Psoas muscle (tissue), 8 donors: ENCODE results near the gene METTL25B. TPM values are rescaled to one million over a fixed set of nuclear protein-coding genes. Genes with fewer than 3 reads are reported as not detected.

ENCODE experiments used
- ATAC-seq, 4 donors: fragments of 200-7000 bp; cut with Tn5 transposase; one replicate each; pipeline ENCODE4 v1.9.1; 2020; ENCODE audit warnings: moderate library complexity in 3 of 4, mild to moderate bottlenecking in 2 of 4
- DNase-seq, 2 donors: peaks; one replicate each; pipeline ENCODE4 v3.0.0-alpha.2; 2020
- H3K27ac ChIP-seq: fragments of 200-600 bp; one replicate; pipeline ENCODE4 v1.8.0; 2022
- H3K27me3 ChIP-seq, 3 donors: fragments of 200-600 bp in 1 of 3; one replicate each; pipeline versions ENCODE4 v1.6.1 to v1.8.0; 2013 to 2022; ENCODE audit warnings: low read length in 2 of 3, mild to moderate bottlenecking in 2 of 3, moderate library complexity in 1 of 3; ENCODE audit not compliant: insufficient read depth in 3 of 3
- H3K36me3 ChIP-seq, 2 donors: fragments of 200-600 bp in 1 of 2; one replicate each; pipeline versions ENCODE4 v1.6.1 to v1.8.0; 2013 to 2022; ENCODE audit warnings: low read depth in 1 of 2, mild to moderate bottlenecking in 1 of 2, moderate library complexity in 1 of 2; ENCODE audit not compliant: insufficient read depth in 1 of 2
- H3K4me1 ChIP-seq: fragments of 200-600 bp; one replicate; pipeline ENCODE4 v1.8.0; 2022
- H3K4me3 ChIP-seq: fragments of 200-600 bp; one replicate; pipeline ENCODE4 v1.8.0; 2022; ENCODE audit warnings: mild to moderate bottlenecking
- H3K9me3 ChIP-seq: fragments of 200-600 bp; one replicate; pipeline ENCODE4 v1.8.0; 2022
- CTCF ChIP-seq: fragments of 200-600 bp; IDR thresholded peaks from one replicate; pipeline ENCODE4 v1.8.0; 2022; ENCODE audit warnings: antibody characterized with exemption
- WGBS, 3 donors: extraction: QIAGEN DNeasy Blood & Tissue Kit; methylation state at CpG; one replicate each; pipeline versions ENCODE4 v1.1.6 to v1.1.7; 2013; 5-methylcytosine and 5-hydroxymethylcytosine counted together
- intact Hi-C, 2 donors: fragments of 100-400 bp; cut with DNase I; formaldehyde crosslinking; loops; one replicate each; pipeline versions ENCODE4 v1.11.0 to v1.14.2; 2022
- polyA plus RNA-seq, 3 donors: library from polyadenylated mRNA; stranded (reverse); fragments of 200-250 nt; gene quantifications; one replicate each; pipeline ENCODE4 v1.2.3, GENCODE V29; 2013
- total RNA-seq, 4 donors: library from RNA; stranded (reverse); fragmentation: NEBNext Ultra II Directional in 2 of 4; extraction: Animal tissue kit (Norgen Biotek cat#: 25700) in 2 of 4; gene quantifications; one replicate each; pipeline versions ENCODE4 v1.2.1 to v1.2.4, GENCODE V29; 2021 to 2023
- donor health status: healthy with polysubstance abuse.
- donor health status: DM: no; HTN: no; CAD: no; lungs with moderate emphysema.
- donor health status: Bipolar disorder and iron deficiency.
- donor health status: healthy.
- donor health status: DM: yes; HTN: yes; CAD: no.
- donor health status: DM: no; HTN: no; CAD: no.
- donor health status: DM: no; HTN: no; CAD: no.
- donor health status: DM: yes; HTN: yes; CAD: no.

The METTL25B gene
- total and polyA plus RNA-seq, 7 donors: 18.5 to 32.1 (median 27.0) TPM

DNA sequence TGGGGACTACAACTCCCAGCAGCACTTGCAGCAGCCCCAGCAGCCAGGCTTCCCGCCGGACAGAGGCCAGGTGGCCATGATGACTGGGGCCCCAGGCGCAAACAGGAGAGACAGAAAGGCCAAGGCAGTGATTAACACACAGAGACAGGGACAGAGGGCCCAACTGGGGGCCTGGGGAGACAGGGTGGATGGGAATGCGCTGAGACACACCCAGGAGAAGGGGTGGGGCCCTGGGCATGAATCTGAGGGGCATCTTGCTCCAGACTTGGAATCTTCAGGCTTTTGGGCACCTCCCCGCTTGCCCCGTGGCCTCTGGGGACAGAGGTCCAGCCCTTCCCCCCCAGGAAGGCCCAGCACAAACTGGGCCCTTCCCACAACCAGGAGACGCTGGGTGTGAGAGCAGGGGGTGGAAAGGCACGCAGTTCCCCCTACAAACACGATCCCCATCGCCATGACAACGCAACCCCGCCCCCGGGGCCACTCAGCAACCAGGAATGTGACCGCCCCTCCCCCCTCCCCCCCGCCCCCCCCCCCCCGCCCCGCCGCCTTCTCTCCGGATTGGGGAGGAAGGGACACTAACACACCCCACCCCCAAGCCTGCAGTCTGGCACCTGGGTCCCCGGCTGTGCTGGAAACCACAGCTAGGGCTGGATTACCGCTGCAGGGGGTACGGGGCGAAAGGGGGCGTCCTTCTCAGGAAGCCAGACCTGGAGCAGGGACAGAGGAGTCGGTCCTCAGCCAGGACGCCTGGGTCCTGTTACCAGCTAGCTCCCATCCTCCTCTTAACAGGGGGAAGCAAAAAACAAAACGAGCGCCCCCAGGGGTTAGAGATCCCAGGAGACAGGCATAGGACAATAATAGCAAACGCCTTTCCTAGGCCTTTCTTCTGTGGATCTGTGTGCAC, 18.7 kb downstream of the METTL25B start:
- ATAC-seq: peak; percentile 65 to 77 (median 70)
- WGBS, 3 donors: 0 to 2% (median 1%) methylated on average over 23 to 24 of the region's 29 CpGs
- Histone ChIP-seq H3K36me3 (peaks cover 8 to 32% of the 10 kb centered on the region in 2 donors), H3K9me3 (no peaks in the 10 kb centered on the region), H3K4me1 (peaks cover 36% of the 10 kb centered on the region), H3K27ac (peak overlapping the region; percentile 98), H3K4me3 (peak overlapping the region; percentile 96), H3K27me3 (no peaks in the 10 kb centered on the region)
- DNase-seq: peak; percentile 97 to 98
- intact Hi-C loops: no loop called here
- TF ChIP-seq CTCF: no peak

DNA sequence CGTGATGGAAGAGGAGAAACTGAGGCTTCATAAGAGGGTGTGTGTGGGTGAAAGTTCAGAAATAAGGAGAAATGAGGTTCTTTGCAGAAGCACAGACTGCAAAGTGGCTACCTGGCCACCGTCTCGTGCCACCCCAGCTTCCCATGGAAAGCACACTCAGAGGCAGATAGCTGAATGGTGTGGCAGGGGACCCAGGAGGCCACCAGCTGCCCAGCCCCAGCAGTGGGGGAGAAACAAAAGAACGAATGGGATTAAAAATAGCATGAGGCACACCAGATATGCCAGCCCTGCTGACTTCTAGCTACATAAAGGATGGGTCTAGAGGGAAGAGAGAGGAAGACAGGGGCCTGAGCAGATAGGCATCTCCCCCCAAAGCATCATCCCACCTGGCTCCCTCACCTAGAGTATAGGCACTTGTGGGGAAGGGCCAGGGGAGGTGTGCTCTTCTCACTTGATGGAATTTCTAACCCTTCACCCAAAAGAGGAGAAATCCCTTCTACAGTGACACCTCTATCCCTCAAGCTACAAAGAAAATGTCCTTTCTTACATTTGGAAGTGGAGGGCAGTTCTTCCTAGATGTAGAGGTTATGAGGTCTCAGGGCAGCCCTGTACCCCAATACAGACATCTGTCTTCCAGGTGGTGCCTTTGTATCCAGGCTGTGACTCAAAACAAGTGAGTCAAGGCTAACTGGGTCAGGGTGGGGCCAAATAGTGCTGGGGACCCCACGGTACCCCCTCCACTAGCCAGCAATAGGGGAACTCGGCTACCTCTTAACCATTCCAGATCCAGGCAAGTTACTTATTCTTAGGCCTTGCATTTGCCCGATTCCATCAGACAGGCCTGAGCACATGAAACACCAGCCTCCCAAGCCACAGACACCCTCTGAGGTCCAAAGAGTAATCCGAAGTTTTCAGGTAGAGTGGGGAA, 19.7 kb downstream of the METTL25B start:
- TF ChIP-seq CTCF: no peak
- 2 to 10% (median 3%) methylated on average over 8 of the region's 8 CpGs for WGBS, 3 donors
- peak in 2 of 4 donors; percentile 23 to 37 for ATAC-seq
- H3K9me3 ChIP-seq: no peaks in the 10 kb centered on the region
- H3K36me3 ChIP-seq: peaks cover 8 to 22% of the 10 kb centered on the region in 2 donors
- DNase-seq: no peak
- peaks cover 44% of the 10 kb centered on the region for H3K4me1 ChIP-seq
- no peaks in the 10 kb centered on the region for H3K27me3 ChIP-seq
- H3K4me3 ChIP-seq: peak overlapping the region; percentile 96
- intact Hi-C loops: no loop called here
- peak overlapping the region; percentile 98 for H3K27ac ChIP-seq

GRCh38 chr1:156748670-156749418, 20.6 kb downstream of the METTL25B start:
- H3K9me3 ChIP-seq: no peaks in the 10 kb centered on the region
- peak; percentile 8 to 28 (median 10) for ATAC-seq
- intact Hi-C loops: no loop called here
- H3K27me3 ChIP-seq: no peaks in the 10 kb centered on the region
- 1 to 6% (median 1%) methylated on average over 9 of the region's 9 CpGs for WGBS, 3 donors
- H3K27ac ChIP-seq: peak overlapping the region; percentile 98
- peaks cover 3 to 13% of the 10 kb centered on the region in 2 donors for H3K36me3 ChIP-seq
- peak; percentile 68 to 84 for DNase-seq
- peaks cover 49% of the 10 kb centered on the region for H3K4me1 ChIP-seq
- TF ChIP-seq CTCF: no peak
- H3K4me3 ChIP-seq: peak overlapping the region; percentile 96

DNA sequence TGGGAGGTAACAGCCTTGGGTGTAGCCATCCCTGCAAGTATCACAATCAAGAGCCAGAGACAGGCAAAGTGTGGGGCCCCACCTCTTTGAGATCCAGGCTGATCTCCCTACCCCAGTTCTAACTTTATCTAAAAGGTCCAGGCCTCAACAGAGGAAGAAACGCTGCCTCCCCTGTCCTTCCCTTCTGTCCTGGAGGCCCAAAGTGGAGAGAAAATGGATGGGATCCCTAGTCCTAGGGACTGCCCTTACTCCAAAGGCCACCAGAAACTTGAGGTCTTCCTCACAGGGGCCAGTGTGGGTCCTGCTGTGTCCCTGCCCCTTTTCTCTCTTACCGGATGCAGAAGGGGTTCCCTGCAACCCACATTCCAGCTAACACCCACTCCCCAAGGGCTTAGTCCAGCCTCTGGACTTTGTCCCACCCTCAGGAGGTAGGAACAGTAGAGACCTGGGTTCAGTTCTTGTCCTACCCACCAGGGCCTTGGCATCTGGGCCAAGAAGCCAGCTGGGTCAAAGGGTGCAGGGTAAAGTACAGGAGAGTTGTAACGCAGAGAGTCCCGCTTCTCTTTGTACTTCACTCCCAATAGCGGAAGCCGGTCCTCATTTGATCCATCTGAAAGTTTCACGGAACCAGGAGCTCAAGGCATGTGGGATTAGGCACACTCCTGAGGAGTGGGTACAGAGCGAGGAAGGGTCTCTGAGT, 21.3 kb downstream of the METTL25B start:
- Histone ChIP-seq H3K4me1 (peaks cover 56% of the 10 kb centered on the region), H3K36me3 (peaks cover 3 to 6% of the 10 kb centered on the region in 2 donors), H3K27ac (peak overlapping the region; percentile 98), H3K9me3 (no peaks in the 10 kb centered on the region), H3K4me3 (peak overlapping the region; percentile 96), H3K27me3 (no peaks in the 10 kb centered on the region)
- no peak for DNase-seq
- WGBS, 3 donors: 18 to 22% (median 21%) methylated on average over 8 of the region's 8 CpGs
- intact Hi-C loops: loop anchor here in 1 of 2 donors (2.0 kb wide), 1 partner anchor 17 kb away; the partner anchor contains the start of gene PRCC
- no peak for ATAC-seq
- TF ChIP-seq CTCF: no peak
